Astrocyte of the spinal cord (primary cell): ENCODE data around the gene TNS1.

Source experiments
- DNase-seq: peaks from one replicate; pipeline ENCODE4 v3.0.0; 2011; ENCODE audit warnings: low read depth, low spot score
- H3K4me3 ChIP-seq: 2 replicates; pipeline ENCODE4 v1.5.1; 2011; ENCODE audit warnings: low read depth, mild to moderate bottlenecking, low read length, moderate library complexity
- CTCF ChIP-seq: IDR thresholded peaks from 2 replicates; pipeline ENCODE4 v1.5.1; 2012; ENCODE audit warnings: low read depth, mild to moderate bottlenecking, low read length, inconsistent platforms
- in situ Hi-C: cut with HindIII; loops from 2 replicates; pipeline ENCODE4 v1.10.0; 2017; ENCODE audit warnings: low sequenced_read_pairs

The TNS1 gene

GRCh38 chr2:218015586-218016521 lies 13.1 kb upstream of the TNS1 start:
- no peak for DNase-seq
- no peak for TF ChIP-seq CTCF
- no peak overlapping the region for H3K4me3 ChIP-seq
- in situ Hi-C loops = no loop called here

- DNase-seq = no peak
- in situ Hi-C loops = no loop called here
- no peak for TF ChIP-seq CTCF
- no peak overlapping the region for H3K4me3 ChIP-seq
Measured at GRCh38 chr2:218014706-218015585, 12.2 kb upstream of the TNS1 start.

GRCh38 chr2:218013289-218013688 lies 10.5 kb upstream of the TNS1 start:
- no peak for TF ChIP-seq CTCF
- DNase-seq = no peak
- in situ Hi-C loops = no loop called here
- no peak overlapping the region for H3K4me3 ChIP-seq

- no peak overlapping the region for H3K4me3 ChIP-seq
- no peak for DNase-seq
- in situ Hi-C loops = no loop called here
- no peak for TF ChIP-seq CTCF
Measured at GRCh38 chr2:218012284-218012683, 9.5 kb upstream of the TNS1 start.

GRCh38 chr2:218011653-218012040 lies 8.9 kb upstream of the TNS1 start:
- no peak overlapping the region for H3K4me3 ChIP-seq
- in situ Hi-C loops = no loop called here
- no peak for DNase-seq
- TF ChIP-seq CTCF = no peak

- no peak for TF ChIP-seq CTCF
- DNase-seq = no peak
- in situ Hi-C loops = no loop called here
- no peak overlapping the region for H3K4me3 ChIP-seq
Measured at GRCh38 chr2:218010984-218011652, 8.3 kb upstream of the TNS1 start.
